HepG2 (cell line): ENCODE results near the gene PRM2. TPM values are rescaled to one million over a fixed set of nuclear protein-coding genes. Genes with fewer than 3 reads are reported as not detected.

Experiments used
- ATAD3A ChIP-seq: sonication (generic); formaldehyde crosslinking; IDR thresholded peaks from 2 replicates; pipeline ENCODE4 v1.4.0; 2020; ENCODE audit warnings: missing genetic modification reagents
- FOXP1 ChIP-seq, 2 experiments: fragments of 450-650 bp in 1 of 2; IDR thresholded peaks; 2 replicates each; pipeline ENCODE4 v1.6.1; 2017 to 2018; ENCODE audit warnings: antibody characterized with exemption in 1 of 2
- GATAD2A ChIP-seq: IDR thresholded peaks from 2 replicates; pipeline ENCODE4 v1.6.1; 2016
- HOXA9 ChIP-seq: sonication (generic); formaldehyde crosslinking; IDR thresholded peaks from 2 replicates; pipeline ENCODE4 v1.8.1; 2022; ENCODE audit warnings: missing genetic modification reagents, mild to moderate bottlenecking, moderate library complexity, borderline replicate concordance
- MAFG ChIP-seq: sonication (generic); formaldehyde crosslinking; IDR thresholded peaks from 2 replicates; pipeline ENCODE4 v1.5.1; 2020; ENCODE audit warnings: mild to moderate bottlenecking, missing genetic modification reagents
- MEIS2 ChIP-seq: sonication (generic); formaldehyde crosslinking; IDR thresholded peaks from 2 replicates; pipeline ENCODE4 v1.9.0; 2021; ENCODE audit warnings: mild to moderate bottlenecking, missing genetic modification reagents
- NONO ChIP-seq, 2 experiments: fragments of 450-650 bp in 1 of 2; sonication (generic) in 1 of 2; formaldehyde crosslinking in 1 of 2; IDR thresholded peaks in 1 of 2; conservative IDR thresholded peaks in 1 of 2; 2 replicates each; pipeline versions ENCODE4 v1.6.1 to v1.8.0; 2017 to 2022; ENCODE audit warnings: mild to moderate bottlenecking in 1 of 2, missing genetic modification reagents in 1 of 2, moderate library complexity in 1 of 2
- NR2F2 ChIP-seq: IDR thresholded peaks from 2 replicates; pipeline ENCODE4 v1.6.1; 2012; ENCODE audit warnings: low read depth, inconsistent platforms, borderline replicate concordance
- NR3C1 ChIP-seq: sonication (generic); formaldehyde crosslinking; IDR thresholded peaks from 2 replicates; pipeline ENCODE4 v1.4.0; 2020; ENCODE audit warnings: missing genetic modification reagents
- RFX3 ChIP-seq: IDR thresholded peaks from 2 replicates; pipeline ENCODE4 v1.6.1; 2016; ENCODE audit warnings: missing biosample characterization, missing genetic modification reagents
- SNRNP70 ChIP-seq: fragments of 200-400 bp; formaldehyde crosslinking; IDR thresholded peaks from 2 replicates; pipeline ENCODE4 v1.6.1; 2017; ENCODE audit warnings: mild to moderate bottlenecking, low read depth, low read length, moderate library complexity
- TOE1 ChIP-seq: sonication (generic); formaldehyde crosslinking; IDR thresholded peaks from 2 replicates; pipeline ENCODE4 v1.4.0; 2020; ENCODE audit warnings: mild to moderate bottlenecking, missing genetic modification reagents
- ZBTB2 ChIP-seq: sonication (generic); formaldehyde crosslinking; IDR thresholded peaks from 2 replicates; pipeline ENCODE4 v1.8.0; 2022; ENCODE audit warnings: low read depth, missing genetic modification reagents
- ZNF253 ChIP-seq: sonication (generic); formaldehyde crosslinking; IDR thresholded peaks from 2 replicates; pipeline ENCODE4 v1.8.0; 2022; ENCODE audit warnings: mild to moderate bottlenecking, missing genetic modification reagents, borderline replicate concordance
- ZNF326 ChIP-seq: sonication (generic); formaldehyde crosslinking; IDR thresholded peaks from 2 replicates; pipeline ENCODE4 v1.4.0; 2020; ENCODE audit warnings: missing genetic modification reagents, borderline replicate concordance
- ZNF362 ChIP-seq: sonication (generic); formaldehyde crosslinking; IDR thresholded peaks from 2 replicates; pipeline ENCODE4 v1.4.0; 2020; ENCODE audit warnings: missing genetic modification reagents, mild to moderate bottlenecking, borderline replicate concordance
- ZNF816 ChIP-seq: sonication (generic); formaldehyde crosslinking; IDR thresholded peaks from 2 replicates; pipeline ENCODE4 v1.8.0; 2022; ENCODE audit warnings: missing genetic modification reagents, mild to moderate bottlenecking, borderline replicate concordance
- polyA plus RNA-seq, 8 experiments: library from polyadenylated mRNA; depleted of rRNA in 3 of 8; stranded (reverse) in 7 of 8; unstranded in 1 of 8; fragments of >200 nt; fragmentation: Illumina TruSeq in 4 of 8; extraction: Trizol in 4 of 8; gene quantifications; 2 replicates each; pipeline versions ENCODE4 v1.2.1 to v1.2.3, GENCODE V29; 2011 to 2016; ENCODE audit warnings: low read depth in 4 of 8, missing spikeins in 1 of 8, mixed read lengths in 1 of 8; ENCODE audit not compliant: insufficient read depth in 1 of 8
- total RNA-seq, 5 experiments: library from RNA; depleted of rRNA; stranded (reverse); fragments of >200 nt; fragmentation: Illumina TruSeq; extraction: Trizol; gene quantifications; 2 replicates each; pipeline ENCODE4 v1.2.3, GENCODE V29; 2016; ENCODE audit warnings: low read depth in 1 of 5
- TF ChIP-seq, protein P1 (sequence below): sonication (generic); formaldehyde crosslinking; IDR thresholded peaks from 2 replicates; pipeline ENCODE4 v1.5.1; 2020; ENCODE audit warnings: mild to moderate bottlenecking, missing genetic modification reagents, borderline replicate concordance
- TF ChIP-seq, protein P2 (sequence below): sonication (generic); formaldehyde crosslinking; IDR thresholded peaks from 2 replicates; pipeline ENCODE4 v1.5.1; 2020; ENCODE audit warnings: missing genetic modification reagents, mild to moderate bottlenecking, borderline replicate concordance
- TF ChIP-seq, protein P3 (sequence below): sonication (generic); formaldehyde crosslinking; conservative IDR thresholded peaks from 2 replicates; pipeline ENCODE4 v1.8.0; 2022; ENCODE audit warnings: missing genetic modification reagents

The PRM2 gene
- total and polyA plus RNA-seq, 2 of the 13 experiments (the other 11 are each of a cell fraction or from before 2014, with no cell fraction given) = 0.54 TPM; not detected in 1

- TF ChIP-seq ZNF326 (CRISPR knock-in tag) = no peak
- TF ChIP-seq MEIS2 (CRISPR knock-in tag) = no peak
- TF ChIP-seq SNRNP70 = no peak
- TF ChIP-seq MAFG (CRISPR knock-in tag) = 0 out of 2 replicates have a peak, but pooled peaks have one; percentile 17
- TF ChIP-seq NR2F2 = no peak
- TF ChIP-seq ATAD3A (CRISPR knock-in tag) = 0 out of 2 replicates have a peak, but pooled peaks have one; percentile 52
- TF ChIP-seq GATAD2A (CRISPR knock-in tag) = peak; percentile 58
- 0 out of 2 replicates have a peak, but pooled peaks have one; percentile 58 for TF ChIP-seq NR3C1 (CRISPR knock-in tag)
- no peak for TF ChIP-seq RFX3 (CRISPR knock-in tag)
- no peak for TF ChIP-seq ZBTB2 (CRISPR knock-in tag)
- TF ChIP-seq, protein P1, sequence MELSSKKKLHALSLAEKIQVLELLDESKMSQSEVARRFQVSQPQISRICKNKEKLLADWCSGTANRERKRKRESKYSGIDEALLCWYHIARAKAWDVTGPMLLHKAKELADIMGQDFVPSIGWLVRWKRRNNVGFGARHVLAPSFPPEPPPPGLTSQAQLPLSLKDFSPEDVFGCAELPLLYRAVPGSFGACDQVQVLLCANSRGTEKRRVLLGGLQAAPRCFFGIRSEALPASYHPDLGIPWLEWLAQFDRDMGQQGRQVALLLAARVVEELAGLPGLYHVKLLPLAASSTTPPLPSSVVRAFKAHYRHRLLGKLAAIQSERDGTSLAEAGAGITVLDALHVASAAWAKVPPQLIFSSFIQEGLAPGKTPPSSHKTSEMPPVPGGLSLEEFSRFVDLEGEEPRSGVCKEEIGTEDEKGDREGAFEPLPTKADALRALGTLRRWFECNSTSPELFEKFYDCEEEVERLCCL = no peak
- no peak for TF ChIP-seq NONO (IDR thresholded peaks at IDR 0.05)
- peak; percentile 42; the same call in 1 of the 2 replicates for TF ChIP-seq NONO (CRISPR knock-in tag; conservative IDR thresholded peaks at IDR 0.05)
- peak; percentile 18; the same call in 1 of the 2 replicates for TF ChIP-seq ZNF362 (CRISPR knock-in tag)
- TF ChIP-seq ZNF253 (CRISPR knock-in tag) = no peak
- no peak for TF ChIP-seq ZNF816 (CRISPR knock-in tag)
- no peak for TF ChIP-seq TOE1
- TF ChIP-seq, protein P2, sequence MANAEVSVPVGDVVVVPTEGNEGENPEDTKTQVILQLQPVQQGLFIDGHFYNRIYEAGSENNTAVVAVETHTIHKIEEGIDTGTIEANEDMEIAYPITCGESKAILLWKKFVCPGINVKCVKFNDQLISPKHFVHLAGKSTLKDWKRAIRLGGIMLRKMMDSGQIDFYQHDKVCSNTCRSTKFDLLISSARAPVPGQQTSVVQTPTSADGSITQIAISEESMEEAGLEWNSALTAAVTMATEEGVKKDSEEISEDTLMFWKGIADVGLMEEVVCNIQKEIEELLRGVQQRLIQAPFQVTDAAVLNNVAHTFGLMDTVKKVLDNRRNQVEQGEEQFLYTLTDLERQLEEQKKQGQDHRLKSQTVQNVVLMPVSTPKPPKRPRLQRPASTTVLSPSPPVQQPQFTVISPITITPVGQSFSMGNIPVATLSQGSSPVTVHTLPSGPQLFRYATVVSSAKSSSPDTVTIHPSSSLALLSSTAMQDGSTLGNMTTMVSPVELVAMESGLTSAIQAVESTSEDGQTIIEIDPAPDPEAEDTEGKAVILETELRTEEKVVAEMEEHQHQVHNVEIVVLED (CRISPR knock-in tag) = peak; percentile 47
- TF ChIP-seq FOXP1 (IDR thresholded peaks at IDR 0.05) = no peak
- TF ChIP-seq FOXP1 (CRISPR knock-in tag; IDR thresholded peaks at IDR 0.05) = 0 out of 2 replicates have a peak, but pooled peaks have one; percentile 23
- TF ChIP-seq, protein P3, sequence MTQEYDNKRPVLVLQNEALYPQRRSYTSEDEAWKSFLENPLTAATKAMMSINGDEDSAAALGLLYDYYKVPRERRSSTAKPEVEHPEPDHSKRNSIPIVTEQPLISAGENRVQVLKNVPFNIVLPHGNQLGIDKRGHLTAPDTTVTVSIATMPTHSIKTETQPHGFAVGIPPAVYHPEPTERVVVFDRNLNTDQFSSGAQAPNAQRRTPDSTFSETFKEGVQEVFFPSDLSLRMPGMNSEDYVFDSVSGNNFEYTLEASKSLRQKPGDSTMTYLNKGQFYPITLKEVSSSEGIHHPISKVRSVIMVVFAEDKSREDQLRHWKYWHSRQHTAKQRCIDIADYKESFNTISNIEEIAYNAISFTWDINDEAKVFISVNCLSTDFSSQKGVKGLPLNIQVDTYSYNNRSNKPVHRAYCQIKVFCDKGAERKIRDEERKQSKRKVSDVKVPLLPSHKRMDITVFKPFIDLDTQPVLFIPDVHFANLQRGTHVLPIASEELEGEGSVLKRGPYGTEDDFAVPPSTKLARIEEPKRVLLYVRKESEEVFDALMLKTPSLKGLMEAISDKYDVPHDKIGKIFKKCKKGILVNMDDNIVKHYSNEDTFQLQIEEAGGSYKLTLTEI (CRISPR knock-in tag) = no peak
- no peak for TF ChIP-seq HOXA9 (CRISPR knock-in tag)
Measured at GRCh38 chr16:11312718-11313492, 36.6 kb upstream of the PRM2 start (continued).
